HCT116 (cell line): ENCODE results near the gene ERMARD. TPM values are rescaled to one million over a fixed set of nuclear protein-coding genes. Genes with fewer than 3 reads are reported as not detected.

Experiments used
- ATAC-seq: fragments of 200-7000 bp; cut with Tn5 transposase; 2 replicates; pipeline ENCODE4 v1.9.1; 2020; ENCODE audit warnings: mild to moderate bottlenecking, moderate library complexity
- BruUV-seq: library from RNA; stranded (reverse); fragments of 400-500 nt; replicated peaks from 2 replicates; lab custom pipeline; 2021; lab: Mats Ljungman, UMichigan
- CTCF ChIA-PET: fragments of 300-600 bp; sonication (Branson Sonifier 250); formaldehyde crosslinking; loops from one replicate; lab custom pipeline; 2021; ENCODE audit warnings: antibody characterized with exemption; lab: Charles Lee
- POLR2A ChIA-PET: fragments of 300-600, 350-600 bp; sonication (Branson Sonifier 250); formaldehyde crosslinking; loops from one replicate; lab custom pipeline; 2021; ENCODE audit warnings: antibody characterized with exemption; lab: Charles Lee
- RAD21 ChIA-PET, 2 experiments: fragments of 300-600 bp; sonication (Branson Sonifier 250); formaldehyde crosslinking; loops; one replicate each; lab custom pipeline; 2023; ENCODE audit warnings: low total read pairs in 2 of 2; ENCODE audit not compliant: uncharacterized antibody in 2 of 2, unreplicated experiment in 2 of 2, low non-redundant PET in 1 of 2; lab: Charles Lee
- DNase-seq: peaks from one replicate; pipeline ENCODE4 v3.0.0-alpha.2; 2010; ENCODE audit warnings: low read depth, low spot score
- H2AFZ ChIP-seq: fragments of 200-600 bp; shearing (Covaris generic), sonication (generic); 2 replicates; pipeline ENCODE4 v1.6.1; 2017; ENCODE audit warnings: low read depth, mixed run types, mixed read lengths, antibody characterized with exemption, low read length; ENCODE audit not compliant: poor library complexity, severe bottlenecking
- H3K27ac ChIP-seq: 2 replicates; pipeline ENCODE4 v1.5.1; 2012; ENCODE audit warnings: low read depth, low read length
- H3K27me3 ChIP-seq: fragments of 200-600 bp; sonication (generic); 2 replicates; pipeline ENCODE4 v1.6.1; 2016; ENCODE audit warnings: mixed run types, low read length, mixed read lengths; ENCODE audit not compliant: insufficient read depth
- H3K36me3 ChIP-seq, 2 experiments: fragments of 200-500 bp in 1 of 2; fragments of 200-600 bp in 1 of 2; sonication (Bioruptor generic) in 1 of 2; sonication (generic) in 1 of 2; 2 replicates each; pipeline versions ENCODE4 v1.5.1 to v1.6.1; 2014 to 2016; ENCODE audit warnings: low read length in 2 of 2, inconsistent platforms in 1 of 2, mixed read lengths in 1 of 2, mixed run types in 1 of 2; ENCODE audit not compliant: insufficient read depth in 2 of 2, control insufficient read depth in 1 of 2
- H3K4me1 ChIP-seq, 2 experiments: fragments of 200-600 bp in 1 of 2; sonication (generic) in 1 of 2; 2 replicates each; pipeline versions ENCODE4 v1.5.1 to v1.6.1; 2012 to 2017; ENCODE audit warnings: low read length in 2 of 2, inconsistent platforms in 1 of 2, mild to moderate bottlenecking in 1 of 2, mixed read lengths in 1 of 2, mixed run types in 1 of 2, moderate library complexity in 1 of 2; ENCODE audit not compliant: insufficient read depth in 2 of 2, control insufficient read depth in 1 of 2
- H3K4me2 ChIP-seq: fragments of 200-600 bp; sonication (generic); 2 replicates; pipeline ENCODE4 v1.6.1; 2017; ENCODE audit warnings: mixed run types, low read length, mixed read lengths
- H3K4me3 ChIP-seq, 2 experiments: fragments of 200-600 bp in 1 of 2; sonication (generic) in 1 of 2; replicated peaks in 1 of 2; 2 replicates each; pipeline ENCODE4 v1.5.1; 2011 to 2016; ENCODE audit warnings: low read length in 2 of 2, control low read depth in 1 of 2, low read depth in 1 of 2, mild to moderate bottlenecking in 1 of 2, mixed read lengths in 1 of 2, mixed run types in 1 of 2
- H3K79me2 ChIP-seq: fragments of 200-600 bp; sonication (generic); 2 replicates; pipeline ENCODE4 v1.6.1; 2017; ENCODE audit warnings: mild to moderate bottlenecking, mixed run types, low read length, moderate library complexity, mixed read lengths; ENCODE audit not compliant: insufficient read depth
- H3K9ac ChIP-seq: fragments of 200-600 bp; sonication (generic); 2 replicates; pipeline ENCODE4 v1.6.1; 2016; ENCODE audit warnings: low read length, mixed read lengths
- H3K9me2 ChIP-seq: fragments of 200-600 bp; sonication (generic), shearing (Covaris generic); 2 replicates; pipeline ENCODE4 v1.6.1; 2017; ENCODE audit warnings: mixed run types, mild to moderate bottlenecking, moderate library complexity; ENCODE audit not compliant: insufficient read depth
- H3K9me3 ChIP-seq, 2 experiments: fragments of 200-500 bp in 1 of 2; fragments of 200-600 bp in 1 of 2; sonication (Bioruptor generic) in 1 of 2; sonication (generic) in 1 of 2; 2 replicates each; pipeline ENCODE4 v1.6.1; 2014 to 2017; ENCODE audit warnings: low read length in 2 of 2, mixed read lengths in 2 of 2, inconsistent platforms in 1 of 2, low read depth in 1 of 2, mild to moderate bottlenecking in 1 of 2, mixed run types in 1 of 2, moderate library complexity in 1 of 2; ENCODE audit not compliant: control insufficient read depth in 1 of 2, insufficient read depth in 1 of 2
- H4K20me1 ChIP-seq: fragments of 200-600 bp; sonication (generic), shearing (Covaris generic); 2 replicates; pipeline ENCODE4 v1.6.1; 2017; ENCODE audit warnings: mixed run types, mild to moderate bottlenecking, moderate library complexity; ENCODE audit not compliant: insufficient read depth
- ATF3 ChIP-seq: IDR thresholded peaks from 2 replicates; pipeline ENCODE4 v1.6.1; 2012
- CTCF ChIP-seq, 3 experiments: fragments of 200-600 bp in 1 of 3; sonication (generic) in 1 of 3; IDR thresholded peaks in 2 of 3; conservative IDR thresholded peaks in 1 of 3; 2 replicates each; pipeline ENCODE4 v1.5.1; 2012 to 2017; ENCODE audit warnings: low read depth in 2 of 3, low read length in 2 of 3, antibody characterized with exemption in 1 of 3, borderline replicate concordance in 1 of 3, control low read depth in 1 of 3, mild to moderate bottlenecking in 1 of 3, mixed read lengths in 1 of 3, mixed run types in 1 of 3, moderate library complexity in 1 of 3; ENCODE audit not compliant: insufficient read depth in 1 of 3
- ELF1 ChIP-seq: IDR thresholded peaks from 2 replicates; pipeline ENCODE4 v1.6.1; 2012; ENCODE audit warnings: low read depth, borderline replicate concordance
- EZH2 ChIP-seq: fragments of 200-600 bp; sonication (generic); IDR thresholded peaks from 2 replicates; pipeline ENCODE4 v1.6.1; 2017; ENCODE audit warnings: antibody characterized with exemption, mixed run types
- EZH2phosphoT487 ChIP-seq: fragments of 200-600 bp; IDR thresholded peaks from 2 replicates; pipeline ENCODE4 v1.6.1; 2018; ENCODE audit warnings: antibody characterized with exemption, borderline replicate concordance
- FOSL1 ChIP-seq: IDR thresholded peaks from 2 replicates; pipeline ENCODE4 v1.6.1; 2012; ENCODE audit warnings: low read depth
- POLR2A ChIP-seq: IDR thresholded peaks from 2 replicates; pipeline ENCODE4 v1.7.0; 2011; ENCODE audit warnings: borderline replicate concordance; ENCODE audit not compliant: insufficient read depth, insufficient read length; ENCODE audit errors: extremely low read depth
- POLR2AphosphoS5 ChIP-seq: IDR thresholded peaks from 2 replicates; pipeline ENCODE4 v1.6.1; 2011; ENCODE audit warnings: mild to moderate bottlenecking, low read depth, low read length, moderate library complexity
- RAD21 ChIP-seq: IDR thresholded peaks from 2 replicates; pipeline ENCODE4 v1.6.1; 2012; ENCODE audit warnings: low read depth, mild to moderate bottlenecking
- REST ChIP-seq: IDR thresholded peaks from 2 replicates; pipeline ENCODE4 v1.6.1; 2012; ENCODE audit warnings: low read depth
- SIN3A ChIP-seq: IDR thresholded peaks from 2 replicates; pipeline ENCODE4 v1.6.1; 2012; ENCODE audit warnings: low read depth
- SP1 ChIP-seq: IDR thresholded peaks from 2 replicates; pipeline ENCODE4 v1.6.1; 2012; ENCODE audit warnings: low read depth
- SRF ChIP-seq: IDR thresholded peaks from 2 replicates; pipeline ENCODE4 v1.6.1; 2012; ENCODE audit warnings: low read depth
- YY1 ChIP-seq: IDR thresholded peaks from 2 replicates; pipeline ENCODE4 v1.6.1; 2011; ENCODE audit warnings: low read length, low read depth, moderate library complexity, mild to moderate bottlenecking; ENCODE audit not compliant: insufficient replicate concordance; ENCODE audit errors: extremely low read depth
- ZFX ChIP-seq: fragments of 450-650 bp; IDR thresholded peaks from 2 replicates; pipeline ENCODE4 v1.6.1; 2017
- ZNF274 ChIP-seq: fragments of 200-500 bp; sonication (Bioruptor generic); IDR thresholded peaks from 2 replicates; pipeline ENCODE4 v1.6.1; 2014; ENCODE audit warnings: mild to moderate bottlenecking, low read depth, low read length, inconsistent platforms
- intact Hi-C: fragments of 100-400 bp; cut with micrococcal nuclease; formaldehyde crosslinking; loops from 2 replicates; pipeline ENCODE4 v1.10.0; 2022
- total RNA-seq: library from RNA; stranded (reverse); gene quantifications from one replicate; pipeline ENCODE4 v1.2.1, GENCODE V29; 2021; ENCODE audit not compliant: unreplicated experiment

Gene ERMARD
- total RNA-seq, 1 experiment from 2014 or later = 24.7 TPM

GRCh38 chr6:169828176-169828575 is 76.8 kb downstream of the ERMARD start:
- RAD21 ChIA-PET = no interaction called here
- intact Hi-C loops = no loop called here
- Histone ChIP-seq H3K9me3 (no peaks in the 10 kb centered on the region), H3K36me3 (no peaks in the 10 kb centered on the region)
- CTCF ChIA-PET = no interaction called here
- no peak for ATAC-seq
- TF ChIP-seq ZFX = no peak
- TF ChIP-seq, all 23 proteins: peak for 0
- no peak overlapping the region for H3K9ac ChIP-seq
- DNase-seq = no peak
- H3K27ac ChIP-seq = no peak overlapping the region
- no peak overlapping the region for H3K4me2 ChIP-seq
- BruUV-seq = no TSS peak
- peaks cover 6% of the 10 kb centered on the region; the same call in 1 of the 2 replicates for H3K27me3 ChIP-seq
- POLR2A ChIA-PET = no interaction called here
- H4K20me1 ChIP-seq = no peaks in the 10 kb centered on the region
- no peaks in the 10 kb centered on the region for H3K9me2 ChIP-seq
- H3K79me2 ChIP-seq = no peaks in the 10 kb centered on the region
- H3K4me1 ChIP-seq = peaks cover 0 to 6% of the 10 kb centered on the region in 2 experiments; a peak in 1 of 4 replicates
- H2AFZ ChIP-seq = no peak overlapping the region
- H3K4me3 ChIP-seq = no peak overlapping the region

GRCh38 chr6:169829786-169830185 is 78.4 kb downstream of the ERMARD start:
- intact Hi-C loops = loop anchor here (10.0 kb wide), 1 partner anchor 435 kb away; no protein-coding TSS in a partner anchor
- ChIA-PET RAD21 (no interaction called here), POLR2A (no interaction called here), CTCF (no interaction called here)
- no peak overlapping the region for H3K4me2 ChIP-seq
- no peaks in the 10 kb centered on the region for H3K9me2 ChIP-seq
- ATAC-seq (no peak), DNase-seq (no peak)
- no peaks in the 10 kb centered on the region for H3K9me3 ChIP-seq
- no TSS peak for BruUV-seq
- no peak overlapping the region for H3K4me3 ChIP-seq
- no peak overlapping the region for H3K9ac ChIP-seq
- H3K27me3 ChIP-seq = 0 out of 2 replicates have a peak, but pooled peaks cover 3% of the 10 kb centered on the region
- H2AFZ ChIP-seq = no peak overlapping the region
- H3K36me3 ChIP-seq = no peaks in the 10 kb centered on the region
- no peak overlapping the region for H3K27ac ChIP-seq
- H3K79me2 ChIP-seq = no peaks in the 10 kb centered on the region
- H4K20me1 ChIP-seq = no peaks in the 10 kb centered on the region
- H3K4me1 ChIP-seq = peaks cover 0 to 6% of the 10 kb centered on the region in 2 experiments; a peak in 1 of 4 replicates
- TF ChIP-seq FOSL1 = no peak
- TF ChIP-seq CTCF (IDR thresholded peaks at IDR 0.05 in 2 of 3, conservative IDR thresholded peaks at IDR 0.05 in 1 of 3; ENCODE audit: borderline replicate concordance in 1 of 3, insufficient read depth in 1 of 3, low read depth in 2 of 3, low read length in 2 of 3) = no peak
- no peak for TF ChIP-seq SRF
- no peak for TF ChIP-seq ATF3
- no peak for TF ChIP-seq POLR2A
- TF ChIP-seq POLR2AphosphoS5 = no peak
- TF ChIP-seq RAD21 = no peak
- TF ChIP-seq REST = no peak
- no peak for TF ChIP-seq SP1
- no peak for TF ChIP-seq YY1
- TF ChIP-seq EZH2phosphoT487 = no peak
- no peak for TF ChIP-seq EZH2
- TF ChIP-seq ELF1 = no peak
- no peak for TF ChIP-seq SIN3A
- no peak for TF ChIP-seq ZFX
- no peak for TF ChIP-seq ZNF274
